GM10248 (cell line): ENCODE data around the gene PLCL1.

Experiments
- CTCF ChIA-PET: fragments of 300-600 bp; sonication (Branson Sonifier 250); formaldehyde crosslinking; extraction: SDS; loops from one replicate; lab custom pipeline; 2021; ENCODE audit warnings: antibody characterized with exemption; lab: Yijun Ruan, JAX
- POLR2A ChIA-PET: fragments of 350-650 bp; sonication (Branson Sonifier 250); formaldehyde crosslinking; extraction: SDS; loops from one replicate; lab custom pipeline; 2020; ENCODE audit warnings: antibody characterized with exemption; lab: Yijun Ruan, JAX
- DNase-seq: peaks from one replicate; pipeline ENCODE4 v3.0.0; 2012; ENCODE audit errors: extremely low spot score
- CTCF ChIP-seq: IDR thresholded peaks from 2 replicates; pipeline ENCODE4 v1.5.1; 2012; ENCODE audit warnings: mild to moderate bottlenecking, low read depth; ENCODE audit errors: extremely low read depth, missing control alignments, control extremely low read depth

Gene PLCL1

GRCh38 chr2:197982565-197982964, 178.2 kb downstream of the PLCL1 start:
- DNase-seq, result no peak
- CTCF ChIA-PET, result interaction anchor here (1.4 to 2.7 kb wide), 3 partner anchors 12 to 73 kb away, joined by 3 to 8 read pairs (median 4); no protein-coding TSS in a partner anchor
- POLR2A ChIA-PET, result no interaction called here
- no peak for TF ChIP-seq CTCF

- no peak for TF ChIP-seq CTCF
- ChIA-PET POLR2A (no interaction called here), CTCF (interaction anchor here (0.7 to 3.0 kb wide), 6 partner anchors 10 to 43 kb away, joined by 3 to 13 read pairs (median 3); no protein-coding TSS in a partner anchor)
- no peak for DNase-seq
Observed at GRCh38 chr2:197985029-197985638, 180.7 kb downstream of the PLCL1 start.

GRCh38 chr2:197986977-197987376, 182.6 kb downstream of the PLCL1 start:
- no peak for TF ChIP-seq CTCF
- no peak for DNase-seq
- ChIA-PET CTCF (interaction anchor here (0.9 to 3.0 kb wide), 5 partner anchors 9 to 66 kb away, joined by 3 to 13 read pairs (median 3); no protein-coding TSS in a partner anchor), POLR2A (no interaction called here)

GRCh38 chr2:197990356-197990755, 186.0 kb downstream of the PLCL1 start:
- DNase-seq, result no peak
- POLR2A ChIA-PET, result no interaction called here
- CTCF ChIA-PET, result no interaction called here
- no peak for TF ChIP-seq CTCF

- POLR2A ChIA-PET, result no interaction called here
- no peak for DNase-seq
- TF ChIP-seq CTCF, result no peak
- CTCF ChIA-PET, result no interaction called here
Observed at GRCh38 chr2:197992482-197993133, 188.2 kb downstream of the PLCL1 start.

- ChIA-PET CTCF (interaction anchor here (1.0 to 1.9 kb wide), 4 partner anchors 9 to 60 kb away, joined by 3 to 8 read pairs (median 4); no protein-coding TSS in a partner anchor), POLR2A (no interaction called here)
- no peak for TF ChIP-seq CTCF
Observed at GRCh38 chr2:197993363-197993762, 189.0 kb downstream of the PLCL1 start.

More at GRCh38 chr2:197993363-197993762, 189.0 kb downstream of the PLCL1 start:
- DNase-seq, result no peak
